Stromal cell of bone marrow (primary cell): ENCODE measurements around the gene ADAP2.
A peak's percentile ranks its signal among the peaks of the same experiment; 100 is the strongest.
"Not testable (repeated sequence)": the region's sequence is repeated elsewhere in the genome, so short reads cannot be mapped to it uniquely, and the experiment has no call there.

Experiments used
- DNase-seq: peaks from one replicate; pipeline ENCODE4 v3.0.0-alpha.2; 2012; ENCODE audit warnings: low read depth

ADAP2 gene

GRCh38 chr17:30929861-30930260, 8.1 kb downstream of the ADAP2 start:
- DNase-seq, result not testable (repeated sequence)

GRCh38 chr17:30930495-30930894, 8.8 kb downstream of the ADAP2 start:
- no peak for DNase-seq

GRCh38 chr17:30931582-30931981, 9.8 kb downstream of the ADAP2 start:
- DNase-seq, result not testable (repeated sequence)

- DNase-seq, result no peak
These were observed 12.2 kb downstream of the ADAP2 start for GRCh38 chr17:30933966-30934365.

- DNase-seq, result no peak
These were observed 17.4 kb downstream of the ADAP2 start for GRCh38 chr17:30939051-30939689.

GRCh38 chr17:30942308-30943079, 20.7 kb downstream of the ADAP2 start:
- DNase-seq, result no peak

GRCh38 chr17:30947796-30948195, 26.1 kb downstream of the ADAP2 start:
- no peak for DNase-seq

- DNase-seq, result no peak
These were observed 28.4 kb downstream of the ADAP2 start for GRCh38 chr17:30950189-30950588.

GRCh38 chr17:30950669-30951399, 29.1 kb downstream of the ADAP2 start:
- DNase-seq, result peak; percentile 94

- DNase-seq, result no peak
These were observed 31.1 kb downstream of the ADAP2 start for GRCh38 chr17:30952638-30953393.

GRCh38 chr17:30954046-30954830, 32.5 kb downstream of the ADAP2 start:
- no peak for DNase-seq

- no peak for DNase-seq
These were observed 35.1 kb downstream of the ADAP2 start for GRCh38 chr17:30956764-30957374.

GRCh38 chr17:30957741-30958140, 36.0 kb downstream of the ADAP2 start:
- DNase-seq, result no peak

- DNase-seq, result no peak
These were observed 36.4 kb downstream of the ADAP2 start for GRCh38 chr17:30958187-30958586.

GRCh38 chr17:30961209-30962188, 39.8 kb downstream of the ADAP2 start:
- no peak for DNase-seq

GRCh38 chr17:30964312-30964711, 42.6 kb downstream of the ADAP2 start:
- not testable (repeated sequence) for DNase-seq

GRCh38 chr17:30964876-30965275, 43.1 kb downstream of the ADAP2 start:
- DNase-seq, result no peak

- DNase-seq, result no peak
These were observed 43.9 kb downstream of the ADAP2 start for GRCh38 chr17:30965686-30966085.

- DNase-seq, result not testable (repeated sequence)
These were observed 46.2 kb downstream of the ADAP2 start for GRCh38 chr17:30967911-30968310.
